NT2/D1 (cell line): ENCODE measurements around the gene CDK11B.
"Not testable (repeated sequence)": the region's sequence is repeated elsewhere in the genome, so short reads cannot be mapped to it uniquely, and the experiment has no call there.

Source experiments
- DNase-seq: peaks from one replicate; pipeline ENCODE4 v3.0.0-alpha.2; 2011; ENCODE audit warnings: low read depth, low spot score
- H3K27me3 ChIP-seq: 2 replicates; pipeline ENCODE4 v1.6.0; 2011; ENCODE audit warnings: mild to moderate bottlenecking; ENCODE audit not compliant: insufficient read length, insufficient read depth
- H3K36me3 ChIP-seq: 2 replicates; pipeline ENCODE4 v1.6.1; 2011; ENCODE audit warnings: mild to moderate bottlenecking, low read length, mixed read lengths; ENCODE audit not compliant: insufficient read depth, insufficient read length
- H3K4me1 ChIP-seq: 2 replicates; pipeline ENCODE4 v1.5.1; 2011; ENCODE audit not compliant: insufficient read depth, insufficient read length
- H3K4me3 ChIP-seq: 2 replicates; pipeline ENCODE4 v1.5.1; 2011; ENCODE audit warnings: low read depth; ENCODE audit not compliant: insufficient read length
- H3K9ac ChIP-seq: 2 replicates; pipeline ENCODE4 v1.6.0; 2011; ENCODE audit warnings: low read depth; ENCODE audit not compliant: insufficient read length
- H3K9me3 ChIP-seq: 2 replicates; pipeline ENCODE4 v1.5.1; 2011; ENCODE audit warnings: mild to moderate bottlenecking, low read length; ENCODE audit not compliant: insufficient read depth
- SUZ12 ChIP-seq: IDR thresholded peaks from 2 replicates; pipeline ENCODE4 v1.6.1; 2011; ENCODE audit not compliant: insufficient read length, insufficient read depth; ENCODE audit errors: extremely low read depth
- YY1 ChIP-seq: IDR thresholded peaks from 2 replicates; pipeline ENCODE4 v1.6.1; 2011; ENCODE audit not compliant: insufficient read length, insufficient read depth
- ZNF274 ChIP-seq: IDR thresholded peaks from 2 replicates; pipeline ENCODE4 v1.6.1; 2011; ENCODE audit warnings: mild to moderate bottlenecking, low read depth, low read length

The CDK11B gene

DNA sequence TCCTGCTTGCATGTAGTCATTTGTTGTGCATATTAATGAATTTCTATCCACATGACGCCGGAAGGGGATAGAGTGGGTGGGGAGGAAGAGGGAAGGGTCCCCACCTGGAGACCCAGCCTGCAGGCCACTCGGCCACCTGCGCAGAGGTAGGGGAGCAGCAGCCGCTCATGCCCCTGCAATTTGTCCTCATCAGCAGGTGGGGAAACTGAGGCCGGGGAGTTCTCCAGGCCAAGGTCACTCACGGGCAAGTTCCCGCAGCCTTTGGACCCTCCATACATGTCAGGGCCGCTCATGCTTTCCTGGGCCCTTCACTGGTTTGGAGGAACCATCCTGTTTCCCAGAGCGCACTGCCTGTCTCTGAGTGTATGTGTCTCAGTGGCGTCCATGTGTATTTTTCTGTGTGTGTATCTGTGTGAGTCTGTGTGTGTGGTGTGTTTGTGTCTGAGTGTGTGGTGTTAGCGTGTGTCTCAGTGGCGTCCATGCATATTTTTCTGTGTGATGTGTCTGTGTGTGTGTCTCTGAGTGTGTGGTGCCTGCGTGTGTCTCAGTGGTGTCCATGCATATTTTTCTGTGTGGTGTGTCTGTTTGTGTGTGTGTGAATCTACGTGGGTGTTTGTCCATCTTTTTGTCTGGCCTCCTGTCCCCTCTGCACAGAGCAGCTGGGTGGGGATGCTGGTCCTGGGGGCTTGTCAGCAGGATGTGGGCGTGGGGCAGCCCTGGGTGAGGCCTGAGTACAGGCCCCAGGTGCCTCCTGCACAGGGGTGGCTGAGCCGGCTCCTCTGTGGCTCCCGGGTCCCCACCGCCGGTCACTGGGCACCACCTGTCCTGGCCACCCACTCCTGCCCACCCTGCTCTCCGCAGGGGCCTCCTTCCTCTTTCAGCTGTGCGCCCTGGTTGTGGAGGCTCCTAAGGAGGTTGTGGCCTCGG, 37.9 kb upstream of the CDK11B start:
- not testable (repeated sequence) for H3K9ac ChIP-seq, H3K9me3 ChIP-seq, DNase-seq

GRCh38 chr1:1692714-1693647, 34.2 kb upstream of the CDK11B start, which contains the start of gene SLC35E2B:
TSS of gene SLC35E2B (minus strand) at chr1:1692795. CDS start at chr1:1676699, 16,096 bp downstream.
- H3K9ac ChIP-seq, H3K4me1 ChIP-seq, H3K9me3 ChIP-seq, H3K27me3 ChIP-seq, H3K36me3 ChIP-seq: not testable (repeated sequence)
- DNase-seq: peak; percentile 20
- peak within 1 kb of the TSS; percentile 18 for H3K4me3 ChIP-seq

More for the DNA sequence above, 37.9 kb upstream of the CDK11B start:
- not testable (repeated sequence) for H3K27me3 ChIP-seq, H3K4me1 ChIP-seq, H3K36me3 ChIP-seq, H3K4me3 ChIP-seq

- H3K4me3 ChIP-seq: peak overlapping the region; percentile 18
- peak; percentile 13 for DNase-seq
- H3K27me3 ChIP-seq, H3K9ac ChIP-seq, H3K36me3 ChIP-seq, H3K9me3 ChIP-seq, H3K4me1 ChIP-seq: not testable (repeated sequence)
Measured at GRCh38 chr1:1692324-1692713, 33.5 kb upstream of the CDK11B start.

DNA sequence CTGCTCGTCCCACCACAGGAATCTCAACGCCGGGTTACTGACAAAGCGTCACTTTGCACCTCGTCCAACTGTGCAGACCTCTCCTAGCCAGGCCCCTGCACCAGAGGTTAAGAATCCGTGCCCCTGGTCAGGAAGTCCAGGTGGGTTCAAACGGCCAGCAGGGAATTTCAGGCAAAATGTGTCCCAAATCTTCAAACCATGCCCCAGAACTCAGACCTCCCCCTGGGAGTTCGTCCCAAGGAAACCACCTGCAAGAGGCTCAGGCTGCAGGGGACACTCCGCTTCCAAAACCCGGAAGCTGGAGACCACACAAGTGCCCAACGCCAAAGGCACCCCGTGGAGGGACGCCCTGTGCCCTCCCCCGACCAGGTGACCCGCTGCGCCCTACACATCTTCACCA, 32.6 kb upstream of the CDK11B start:
- H3K36me3 ChIP-seq, H3K4me1 ChIP-seq, DNase-seq, H3K9ac ChIP-seq, H3K4me3 ChIP-seq, H3K9me3 ChIP-seq, H3K27me3 ChIP-seq: not testable (repeated sequence)

DNA sequence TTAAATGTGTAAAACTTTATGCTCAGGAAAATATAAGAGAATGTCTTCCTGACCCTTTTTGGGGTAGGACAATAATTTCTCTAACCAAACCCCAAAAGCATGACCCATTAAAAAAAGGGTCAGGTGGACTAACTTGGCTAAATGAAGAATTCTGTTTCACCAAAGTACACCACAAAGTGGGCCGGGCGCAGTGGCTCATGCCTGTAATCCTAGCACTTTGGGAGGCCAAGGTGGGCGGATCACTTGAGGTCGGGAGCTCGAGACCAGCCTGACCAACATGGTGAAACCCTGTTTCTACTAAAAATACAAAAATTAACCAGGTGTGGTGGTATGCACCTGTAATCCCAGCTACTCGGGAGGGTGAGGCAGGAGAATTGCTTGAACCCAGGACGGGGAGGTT, 30.7 kb upstream of the CDK11B start:
- H3K4me3 ChIP-seq, H3K9ac ChIP-seq, DNase-seq, H3K4me1 ChIP-seq, H3K36me3 ChIP-seq, H3K9me3 ChIP-seq, H3K27me3 ChIP-seq: not testable (repeated sequence)

DNA sequence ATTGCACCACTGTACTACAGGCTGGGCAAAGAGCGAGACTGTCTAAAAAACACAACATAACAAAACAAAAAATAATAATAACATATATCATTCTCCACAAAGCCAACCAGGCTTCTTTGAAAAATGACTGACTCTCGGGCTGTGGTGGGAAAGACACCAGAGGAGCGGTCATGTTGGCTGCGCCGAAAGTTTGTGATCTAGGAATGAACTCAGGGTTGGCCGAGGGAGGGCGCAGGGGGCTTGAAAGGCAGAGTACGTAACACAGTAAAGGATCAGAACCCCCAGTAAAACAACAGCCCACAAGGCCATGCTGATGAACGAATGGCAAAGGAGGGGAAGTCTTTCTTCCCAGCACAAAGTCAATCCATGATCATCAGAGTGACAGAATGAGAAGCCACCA, 29.0 kb upstream of the CDK11B start:
- H3K9ac ChIP-seq: no peak overlapping the region
- peaks cover 8% of the 10 kb centered on the region for H3K36me3 ChIP-seq
- no peak for TF ChIP-seq SUZ12
- no peak for TF ChIP-seq ZNF274
- TF ChIP-seq YY1: no peak
- H3K9me3 ChIP-seq: no peaks in the 10 kb centered on the region
- H3K27me3 ChIP-seq: no peaks in the 10 kb centered on the region
- peaks cover 5% of the 10 kb centered on the region for H3K4me1 ChIP-seq
- DNase-seq: no peak
- H3K4me3 ChIP-seq: no peak overlapping the region

DNA sequence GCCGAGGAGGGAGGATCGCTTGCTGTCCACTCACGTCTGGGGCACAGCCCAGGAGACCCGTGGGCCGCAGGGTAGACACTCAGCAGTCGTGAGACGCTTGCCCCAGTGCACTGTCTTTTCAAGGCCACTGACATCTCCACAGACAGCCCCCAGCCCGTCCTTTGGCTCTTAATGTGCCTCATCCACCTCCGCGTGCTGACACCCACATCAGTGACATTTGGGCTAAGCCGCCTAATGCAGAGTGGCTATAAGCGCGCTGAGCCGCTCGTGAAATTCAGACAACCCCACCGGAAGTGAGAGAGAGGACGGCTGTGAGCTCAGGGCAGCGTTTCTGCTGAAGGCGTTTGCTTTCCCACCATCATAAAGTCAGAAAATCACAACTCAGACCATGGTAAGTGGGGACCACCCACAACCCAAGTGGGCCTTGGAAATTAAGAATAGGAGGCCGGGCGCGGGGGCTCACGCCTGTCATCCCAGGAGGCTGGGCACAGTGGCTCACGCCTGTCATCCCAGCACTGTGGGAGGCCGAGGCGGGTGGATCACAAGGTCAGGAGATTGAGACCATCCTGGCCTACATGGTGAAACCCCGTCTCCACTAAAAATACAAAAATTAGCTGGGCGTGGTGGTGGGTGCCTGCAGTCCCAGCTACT, 25.4 kb upstream of the CDK11B start:
- no peak overlapping the region for H3K9ac ChIP-seq
- H3K9me3 ChIP-seq: no peaks in the 10 kb centered on the region
- H3K4me1 ChIP-seq: peaks cover 9% of the 10 kb centered on the region
- no peak for DNase-seq
- no peak overlapping the region for H3K4me3 ChIP-seq
- peaks cover 12% of the 10 kb centered on the region for H3K36me3 ChIP-seq
- H3K27me3 ChIP-seq: no peaks in the 10 kb centered on the region
- no peak for TF ChIP-seq ZNF274
- no peak for TF ChIP-seq SUZ12
- TF ChIP-seq YY1: no peak
